ENCODE data around the gene PARVB.

DNA sequence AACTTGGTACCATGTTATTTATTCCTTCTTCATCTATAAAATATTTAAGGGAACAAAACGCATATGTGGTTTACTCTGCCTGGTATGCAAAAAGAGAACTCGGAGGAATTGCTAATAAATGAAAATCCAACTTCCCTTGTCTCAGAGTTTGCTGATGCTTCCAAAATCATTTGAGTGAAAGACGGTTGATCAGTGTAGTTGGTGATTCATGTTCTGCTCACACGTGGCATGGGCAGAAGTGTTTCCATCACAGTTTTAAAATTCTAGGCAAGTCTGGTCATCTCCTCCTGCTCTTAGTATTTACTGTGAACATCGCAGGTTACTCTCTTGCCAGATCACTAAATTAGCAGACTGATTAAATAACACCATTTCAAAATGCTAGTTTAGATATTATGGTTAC is 11.9 kb upstream of the PARVB start:
- TF ChIP-seq, protein P1, sequence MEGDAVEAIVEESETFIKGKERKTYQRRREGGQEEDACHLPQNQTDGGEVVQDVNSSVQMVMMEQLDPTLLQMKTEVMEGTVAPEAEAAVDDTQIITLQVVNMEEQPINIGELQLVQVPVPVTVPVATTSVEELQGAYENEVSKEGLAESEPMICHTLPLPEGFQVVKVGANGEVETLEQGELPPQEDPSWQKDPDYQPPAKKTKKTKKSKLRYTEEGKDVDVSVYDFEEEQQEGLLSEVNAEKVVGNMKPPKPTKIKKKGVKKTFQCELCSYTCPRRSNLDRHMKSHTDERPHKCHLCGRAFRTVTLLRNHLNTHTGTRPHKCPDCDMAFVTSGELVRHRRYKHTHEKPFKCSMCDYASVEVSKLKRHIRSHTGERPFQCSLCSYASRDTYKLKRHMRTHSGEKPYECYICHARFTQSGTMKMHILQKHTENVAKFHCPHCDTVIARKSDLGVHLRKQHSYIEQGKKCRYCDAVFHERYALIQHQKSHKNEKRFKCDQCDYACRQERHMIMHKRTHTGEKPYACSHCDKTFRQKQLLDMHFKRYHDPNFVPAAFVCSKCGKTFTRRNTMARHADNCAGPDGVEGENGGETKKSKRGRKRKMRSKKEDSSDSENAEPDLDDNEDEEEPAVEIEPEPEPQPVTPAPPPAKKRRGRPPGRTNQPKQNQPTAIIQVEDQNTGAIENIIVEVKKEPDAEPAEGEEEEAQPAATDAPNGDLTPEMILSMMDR (IDR thresholded peaks at IDR 0.05), result no peak
- no peak for TF ChIP-seq POLR2AphosphoS5 (IDR thresholded peaks at IDR 0.05)
- TF ChIP-seq EP300 (IDR thresholded peaks at IDR 0.05; ENCODE audit: low read depth), result no peak
